Prostate gland (tissue), 2 donors: ENCODE data around the gene FBH1. TPM values are rescaled to one million over a fixed set of nuclear protein-coding genes. Genes with fewer than 3 reads are reported as not detected.

Source experiments
- DNase-seq: peaks from one replicate; pipeline ENCODE4 v3.0.0-alpha.2; 2019; ENCODE audit warnings: low spot score
- H3K27ac ChIP-seq, 2 donors: fragments of 200-600 bp; sonication (generic); 2 replicates each; pipeline ENCODE4 v1.5.1; 2017 to 2019
- H3K27me3 ChIP-seq: fragments of 200-600 bp; sonication (generic); replicated peaks from 2 replicates; pipeline ENCODE4 v1.5.1; 2019; ENCODE audit not compliant: insufficient read depth
- H3K36me3 ChIP-seq, 2 donors: fragments of 200-600 bp; sonication (generic); 1 replicate in 1 of 2; 2 replicates in 1 of 2; pipeline versions ENCODE4 v1.5.1 to v1.8.1; 2017 to 2019
- H3K4me1 ChIP-seq: fragments of 200-600 bp; sonication (generic); replicated peaks from 2 replicates; pipeline ENCODE4 v1.5.1; 2019
- H3K4me3 ChIP-seq, 2 donors: fragments of 200-600 bp; sonication (generic); 2 replicates each; pipeline ENCODE4 v1.5.1; 2017 to 2019
- H3K9me3 ChIP-seq: fragments of 200-600 bp; sonication (generic); 2 replicates; pipeline ENCODE4 v1.5.1; 2017
- POLR2A ChIP-seq: fragments of 450-650 bp; IDR thresholded peaks from one replicate; pipeline ENCODE4 v1.6.1; 2016; ENCODE audit warnings: antibody characterized with exemption, mild to moderate bottlenecking
- POLR2AphosphoS5 ChIP-seq: sonication (generic); formaldehyde crosslinking; IDR thresholded peaks from one replicate; pipeline ENCODE4 v1.6.1; 2017; ENCODE audit warnings: antibody characterized with exemption
- WGBS: methylation state at CpG from one replicate; pipeline ENCODE4 v1.1.5; 2018; 5-methylcytosine and 5-hydroxymethylcytosine counted together
- intact Hi-C: fragments of 100-400 bp; cut with DNase I; formaldehyde crosslinking; loops from one replicate; pipeline ENCODE4 v1.14.2; 2022
- total RNA-seq, 2 donors: library from RNA; depleted of rRNA; stranded (reverse); fragments of >200 nt; gene quantifications; one replicate each; pipeline ENCODE4 v1.1.0, GENCODE V29; 2016
- TF ChIP-seq, protein P1 (sequence below), 4 experiments: fragments of 200-600 bp in 2 of 4; fragments of 450-650 bp in 2 of 4; sonication (generic) in 2 of 4; IDR thresholded peaks; 1 replicate in 3 of 4; 2 replicates in 1 of 4; pipeline ENCODE4 v1.5.1; 2016 to 2019; ENCODE audit warnings: antibody characterized with exemption in 4 of 4, mild to moderate bottlenecking in 2 of 4, moderate library complexity in 2 of 4

FBH1 gene
- total RNA-seq, 2 donors from 2014 or later: 75.0 to 172 TPM

DNA sequence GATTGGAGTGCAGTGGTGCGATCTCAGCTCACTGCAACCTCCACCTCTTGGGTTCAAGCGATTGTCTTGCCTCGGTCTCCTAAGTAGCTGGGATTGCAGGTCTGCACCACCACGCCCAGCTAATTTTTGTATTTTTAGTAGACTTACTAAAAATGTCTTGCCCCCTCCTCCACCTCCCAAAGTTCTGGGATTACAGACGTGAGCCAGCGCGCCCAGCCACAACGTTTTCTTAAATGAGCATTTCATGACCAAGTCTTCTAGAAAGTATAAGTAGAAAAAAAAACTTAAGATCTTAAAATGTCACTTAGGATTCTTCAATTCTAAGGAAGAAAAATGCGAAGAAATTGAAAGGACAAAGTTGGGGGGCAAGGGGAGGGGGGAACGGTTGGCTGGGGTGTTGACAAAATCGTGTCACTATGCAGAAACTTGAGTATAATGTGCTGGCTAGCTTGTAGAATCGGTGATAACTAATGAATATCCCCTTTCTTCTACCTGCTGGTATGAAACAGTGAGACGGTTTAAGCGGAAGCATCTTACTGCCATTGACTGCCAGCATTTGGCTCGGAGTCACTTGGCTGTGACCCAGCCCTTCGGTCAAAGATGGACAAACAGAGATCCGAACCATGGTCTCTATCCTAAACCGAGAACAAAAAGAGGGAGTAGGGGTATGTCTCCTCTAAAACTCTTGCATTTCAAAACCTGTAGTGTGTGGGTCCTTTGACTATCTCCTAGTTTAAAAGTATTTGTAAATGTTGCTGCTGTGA is 12.7 kb downstream of the FBH1 start:
- Histone ChIP-seq H3K9me3 (no peaks in the 10 kb centered on the region), H3K36me3 (no peaks in the 10 kb centered on the region), H3K4me1 (no peaks in the 10 kb centered on the region), H3K27me3 (no peaks in the 10 kb centered on the region), H3K4me3 (no peak overlapping the region), H3K27ac (no peak overlapping the region)
- intact Hi-C loops: no loop called here
- no peak for DNase-seq
- TF ChIP-seq POLR2AphosphoS5 (no peak), POLR2A (no peak)
- TF ChIP-seq, protein P1, sequence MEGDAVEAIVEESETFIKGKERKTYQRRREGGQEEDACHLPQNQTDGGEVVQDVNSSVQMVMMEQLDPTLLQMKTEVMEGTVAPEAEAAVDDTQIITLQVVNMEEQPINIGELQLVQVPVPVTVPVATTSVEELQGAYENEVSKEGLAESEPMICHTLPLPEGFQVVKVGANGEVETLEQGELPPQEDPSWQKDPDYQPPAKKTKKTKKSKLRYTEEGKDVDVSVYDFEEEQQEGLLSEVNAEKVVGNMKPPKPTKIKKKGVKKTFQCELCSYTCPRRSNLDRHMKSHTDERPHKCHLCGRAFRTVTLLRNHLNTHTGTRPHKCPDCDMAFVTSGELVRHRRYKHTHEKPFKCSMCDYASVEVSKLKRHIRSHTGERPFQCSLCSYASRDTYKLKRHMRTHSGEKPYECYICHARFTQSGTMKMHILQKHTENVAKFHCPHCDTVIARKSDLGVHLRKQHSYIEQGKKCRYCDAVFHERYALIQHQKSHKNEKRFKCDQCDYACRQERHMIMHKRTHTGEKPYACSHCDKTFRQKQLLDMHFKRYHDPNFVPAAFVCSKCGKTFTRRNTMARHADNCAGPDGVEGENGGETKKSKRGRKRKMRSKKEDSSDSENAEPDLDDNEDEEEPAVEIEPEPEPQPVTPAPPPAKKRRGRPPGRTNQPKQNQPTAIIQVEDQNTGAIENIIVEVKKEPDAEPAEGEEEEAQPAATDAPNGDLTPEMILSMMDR (IDR thresholded peaks at IDR 0.05): no peak
- WGBS: 69% methylated on average over 18 of the region's 18 CpGs

DNA sequence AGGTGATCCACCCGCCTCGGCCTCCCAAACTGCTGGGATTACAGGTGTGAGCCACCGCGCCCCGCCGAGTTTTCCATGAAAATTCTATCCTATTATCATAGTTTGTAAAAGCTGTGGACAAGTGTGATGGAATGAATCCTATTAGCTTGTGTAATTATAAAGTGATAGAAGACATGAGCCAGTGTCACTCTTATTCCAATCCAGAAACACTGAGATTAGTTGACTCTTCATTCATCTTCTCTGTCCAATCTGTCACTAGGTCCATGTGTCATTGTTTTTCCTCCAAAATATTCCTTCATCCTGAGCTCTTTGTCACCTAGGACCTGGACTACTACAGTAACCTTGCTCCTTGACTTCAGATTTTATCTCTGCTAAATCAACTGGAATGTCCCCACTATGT is 13.5 kb downstream of the FBH1 start:
- no peak for DNase-seq
- Histone ChIP-seq H3K4me1 (no peaks in the 10 kb centered on the region), H3K36me3 (no peaks in the 10 kb centered on the region), H3K27ac (no peak overlapping the region), H3K27me3 (no peaks in the 10 kb centered on the region), H3K9me3 (no peaks in the 10 kb centered on the region), H3K4me3 (no peak overlapping the region)
- TF ChIP-seq, protein P1 (IDR thresholded peaks at IDR 0.05): no peak
- TF ChIP-seq POLR2A (no peak), POLR2AphosphoS5 (no peak)
- intact Hi-C loops: no loop called here
- 100% methylated on average over 6 of the region's 6 CpGs for WGBS

DNA sequence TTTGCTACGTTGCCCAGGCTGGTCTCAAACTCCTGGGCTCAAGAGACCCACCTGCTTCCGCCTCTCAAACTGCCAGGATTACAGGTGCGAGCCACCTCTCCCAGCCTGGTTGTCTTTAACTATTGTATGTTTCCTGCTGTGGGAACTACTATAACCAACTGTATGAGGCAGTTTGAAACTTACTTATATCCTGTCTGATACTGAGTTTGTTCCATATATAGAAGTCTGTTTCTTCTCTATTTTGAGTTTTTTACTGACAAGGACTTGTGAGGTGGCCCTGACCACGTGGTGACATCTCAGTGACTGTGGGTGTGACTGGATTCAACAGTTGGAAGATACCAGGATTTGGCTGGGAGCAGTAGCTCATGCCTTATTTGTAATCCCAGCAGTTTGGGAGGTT is 14.2 kb downstream of the FBH1 start:
- H3K4me3 ChIP-seq: no peak overlapping the region
- no peaks in the 10 kb centered on the region for H3K9me3 ChIP-seq
- no peaks in the 10 kb centered on the region for H3K27me3 ChIP-seq
- intact Hi-C loops: no loop called here
- no peaks in the 10 kb centered on the region for H3K4me1 ChIP-seq
- H3K36me3 ChIP-seq: no peaks in the 10 kb centered on the region
- DNase-seq: no peak
- WGBS: 70% methylated on average over 4 of the region's 4 CpGs
- TF ChIP-seq POLR2AphosphoS5 (no peak), POLR2A (no peak)
- TF ChIP-seq, protein P1 (IDR thresholded peaks at IDR 0.05): no peak
- H3K27ac ChIP-seq: no peak overlapping the region

DNA sequence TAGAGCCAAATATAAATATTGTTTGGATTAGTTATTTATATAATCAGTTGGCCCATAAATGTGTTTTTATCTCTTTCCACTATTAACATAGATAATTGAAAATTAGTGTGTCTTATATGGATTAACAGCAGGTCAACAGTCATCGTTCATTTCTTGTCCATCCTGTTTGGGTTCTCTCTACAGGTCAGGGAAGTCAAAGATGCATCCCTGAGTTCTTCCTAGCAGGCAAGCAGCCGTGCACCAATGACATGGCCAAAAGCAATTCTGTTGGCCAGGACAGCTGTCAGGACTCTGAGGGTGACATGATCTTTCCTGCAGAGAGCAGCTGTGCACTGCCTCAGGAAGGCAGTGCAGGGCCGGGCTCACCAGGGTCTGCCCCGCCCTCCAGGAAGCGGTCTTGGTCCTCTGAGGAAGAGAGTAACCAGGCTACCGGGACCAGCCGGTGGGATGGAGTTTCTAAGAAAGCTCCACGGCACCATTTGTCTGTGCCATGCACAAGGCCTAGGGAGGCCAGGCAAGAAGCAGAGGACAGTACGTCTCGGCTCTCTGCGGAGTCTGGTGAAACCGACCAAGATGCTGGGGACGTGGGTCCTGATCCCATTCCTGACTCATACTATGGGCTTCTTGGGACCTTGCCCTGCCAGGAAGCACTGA is 15.9 kb downstream of the FBH1 start:
- no peaks in the 10 kb centered on the region for H3K36me3 ChIP-seq

More for the DNA sequence above, 15.9 kb downstream of the FBH1 start:
- intact Hi-C loops: no loop called here
- no peak for TF ChIP-seq POLR2A
- TF ChIP-seq, protein P1 (IDR thresholded peaks at IDR 0.05): no peak
- no peak for TF ChIP-seq POLR2AphosphoS5
- H3K27ac ChIP-seq: no peak overlapping the region
- DNase-seq: no peak
- H3K9me3 ChIP-seq: no peaks in the 10 kb centered on the region
- no peaks in the 10 kb centered on the region for H3K4me1 ChIP-seq
- 82% methylated on average over 13 of the region's 13 CpGs for WGBS
- no peak overlapping the region for H3K4me3 ChIP-seq
- no peaks in the 10 kb centered on the region for H3K27me3 ChIP-seq
